ENCODE measurements around the gene KCNAB1. TPM values are rescaled to one million over a fixed set of nuclear protein-coding genes. Genes with fewer than 3 reads are reported as not detected.

KCNAB1 gene
- total RNA-seq, 2 experiments from 2014 or later: not detected

DNA sequence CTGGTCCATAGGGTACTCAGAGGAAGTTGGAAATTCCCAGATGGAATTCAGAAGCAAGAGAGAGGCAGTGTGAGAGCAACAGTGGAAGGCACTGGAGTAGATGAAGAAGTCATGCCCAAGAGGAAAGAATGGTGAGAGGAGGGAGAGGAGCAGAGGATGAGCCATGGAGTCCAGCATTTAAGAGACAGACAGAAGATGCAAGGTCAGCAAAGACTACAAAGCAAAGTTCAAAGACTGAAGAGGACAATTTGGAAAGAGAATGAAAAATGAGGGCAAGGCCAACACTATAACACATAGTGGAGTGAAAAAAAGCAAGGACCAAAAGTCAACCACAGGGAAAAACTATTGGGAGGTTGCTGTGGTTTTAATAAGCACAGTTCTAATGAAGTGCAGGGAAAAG is 255.8 kb downstream of the KCNAB1 start:
- Histone ChIP-seq H3K9me2 (ENCODE audit: insufficient read depth, low read length) (no peaks in the 10 kb centered on the region), H3K36me3 (ENCODE audit: insufficient read depth, low read length) (no peaks in the 10 kb centered on the region), H3K4me2 (ENCODE audit: low read length) (no peak overlapping the region), H3K79me2 (ENCODE audit: insufficient read depth, low read depth, low read length) (no peaks in the 10 kb centered on the region), H3K4me1 (ENCODE audit: insufficient read depth, low read length, poor library complexity, severe bottlenecking) (no peaks in the 10 kb centered on the region), H3K9me3 (ENCODE audit: low read length) (no peaks in the 10 kb centered on the region), H3K27ac (ENCODE audit: low read depth, low read length, poor library complexity, severe bottlenecking) (no peak overlapping the region), H2AFZ (ENCODE audit: low read length) (no peak overlapping the region), H3K4me3 (ENCODE audit: low read depth, low read length, poor library complexity, severe bottlenecking) (no peak overlapping the region), H4K20me1 (ENCODE audit: insufficient read depth, low read length) (no peaks in the 10 kb centered on the region)
- BruUV-seq (replicated peaks): no TSS peak
- POLR2A ChIA-PET: interaction anchor here (1.2 kb wide), 1 partner anchor 20 kb away, joined by 3 read pairs; no protein-coding TSS in a partner anchor
- intact Hi-C loops (cut with micrococcal nuclease; ENCODE audit: unreplicated experiment): no loop called here
- TF ChIP-seq, protein P1, sequence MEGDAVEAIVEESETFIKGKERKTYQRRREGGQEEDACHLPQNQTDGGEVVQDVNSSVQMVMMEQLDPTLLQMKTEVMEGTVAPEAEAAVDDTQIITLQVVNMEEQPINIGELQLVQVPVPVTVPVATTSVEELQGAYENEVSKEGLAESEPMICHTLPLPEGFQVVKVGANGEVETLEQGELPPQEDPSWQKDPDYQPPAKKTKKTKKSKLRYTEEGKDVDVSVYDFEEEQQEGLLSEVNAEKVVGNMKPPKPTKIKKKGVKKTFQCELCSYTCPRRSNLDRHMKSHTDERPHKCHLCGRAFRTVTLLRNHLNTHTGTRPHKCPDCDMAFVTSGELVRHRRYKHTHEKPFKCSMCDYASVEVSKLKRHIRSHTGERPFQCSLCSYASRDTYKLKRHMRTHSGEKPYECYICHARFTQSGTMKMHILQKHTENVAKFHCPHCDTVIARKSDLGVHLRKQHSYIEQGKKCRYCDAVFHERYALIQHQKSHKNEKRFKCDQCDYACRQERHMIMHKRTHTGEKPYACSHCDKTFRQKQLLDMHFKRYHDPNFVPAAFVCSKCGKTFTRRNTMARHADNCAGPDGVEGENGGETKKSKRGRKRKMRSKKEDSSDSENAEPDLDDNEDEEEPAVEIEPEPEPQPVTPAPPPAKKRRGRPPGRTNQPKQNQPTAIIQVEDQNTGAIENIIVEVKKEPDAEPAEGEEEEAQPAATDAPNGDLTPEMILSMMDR (conservative IDR thresholded peaks at IDR 0.05; ENCODE audit: low read length): no peak
- no peak for TF ChIP-seq EZH2phosphoT487 (IDR thresholded peaks at IDR 0.05; ENCODE audit: borderline replicate concordance, low read depth, low read length)
- CTCF ChIA-PET (ENCODE audit: unreplicated experiment): no interaction called here
- no peak for DNase-seq (ENCODE audit: low spot score)

- CTCF ChIA-PET (ENCODE audit: unreplicated experiment): no interaction called here
- no peak overlapping the region for H2AFZ ChIP-seq (ENCODE audit: low read length)
- TF ChIP-seq EZH2phosphoT487 (IDR thresholded peaks at IDR 0.05; ENCODE audit: borderline replicate concordance, low read depth, low read length): no peak
- TF ChIP-seq, protein P1 (conservative IDR thresholded peaks at IDR 0.05; ENCODE audit: low read length): no peak
- no peak for DNase-seq (ENCODE audit: low spot score)
- H3K79me2 ChIP-seq (ENCODE audit: insufficient read depth, low read depth, low read length): no peaks in the 10 kb centered on the region
- H4K20me1 ChIP-seq (ENCODE audit: insufficient read depth, low read length): no peaks in the 10 kb centered on the region
- no peak overlapping the region for H3K4me3 ChIP-seq (ENCODE audit: low read depth, low read length, poor library complexity, severe bottlenecking)
- no peak overlapping the region for H3K27ac ChIP-seq (ENCODE audit: low read depth, low read length, poor library complexity, severe bottlenecking)
- intact Hi-C loops (cut with micrococcal nuclease; ENCODE audit: unreplicated experiment): no loop called here
- H3K4me2 ChIP-seq (ENCODE audit: low read length): no peak overlapping the region
- H3K36me3 ChIP-seq (ENCODE audit: insufficient read depth, low read length): no peaks in the 10 kb centered on the region
- no TSS peak for BruUV-seq (replicated peaks)
- POLR2A ChIA-PET: interaction anchor here (0.6 to 1.2 kb wide), 6 partner anchors 14 to 237 kb away, joined by 3 read pairs; no protein-coding TSS in a partner anchor
- H3K4me1 ChIP-seq (ENCODE audit: insufficient read depth, low read length, poor library complexity, severe bottlenecking): no peaks in the 10 kb centered on the region
- H3K9me3 ChIP-seq (ENCODE audit: low read length): no peaks in the 10 kb centered on the region
- no peaks in the 10 kb centered on the region for H3K9me2 ChIP-seq (ENCODE audit: insufficient read depth, low read length)
Measured at GRCh38 chr3:156377266-156377665, 256.9 kb downstream of the KCNAB1 start.

- Histone ChIP-seq H3K27ac (ENCODE audit: low read depth, low read length, poor library complexity, severe bottlenecking) (no peak overlapping the region), H4K20me1 (ENCODE audit: insufficient read depth, low read length) (no peaks in the 10 kb centered on the region), H3K4me1 (ENCODE audit: insufficient read depth, low read length, poor library complexity, severe bottlenecking) (no peaks in the 10 kb centered on the region), H3K36me3 (ENCODE audit: insufficient read depth, low read length) (no peaks in the 10 kb centered on the region), H3K9me3 (ENCODE audit: low read length) (no peaks in the 10 kb centered on the region), H3K79me2 (ENCODE audit: insufficient read depth, low read depth, low read length) (no peaks in the 10 kb centered on the region), H3K4me2 (ENCODE audit: low read length) (no peak overlapping the region), H3K4me3 (ENCODE audit: low read depth, low read length, poor library complexity, severe bottlenecking) (no peak overlapping the region), H3K9me2 (ENCODE audit: insufficient read depth, low read length) (no peaks in the 10 kb centered on the region), H2AFZ (ENCODE audit: low read length) (no peak overlapping the region)
- no peak for DNase-seq (ENCODE audit: low spot score)
- ChIA-PET CTCF (ENCODE audit: unreplicated experiment) (no interaction called here), POLR2A (interaction anchor here (0.6 to 1.0 kb wide), 3 partner anchors 35 to 273 kb away, joined by 3 read pairs; no protein-coding TSS in a partner anchor)
- no TSS peak for BruUV-seq (replicated peaks)
- no peak for TF ChIP-seq EZH2phosphoT487 (IDR thresholded peaks at IDR 0.05; ENCODE audit: borderline replicate concordance, low read depth, low read length)
- TF ChIP-seq, protein P1 (conservative IDR thresholded peaks at IDR 0.05; ENCODE audit: low read length): no peak
- intact Hi-C loops (cut with micrococcal nuclease; ENCODE audit: unreplicated experiment): no loop called here
Measured at GRCh38 chr3:156377718-156378117, 257.3 kb downstream of the KCNAB1 start.

All from OCI-LY7 (cell line).